Parathyroid adenoma (tissue), 2 donors: Measurements from ENCODE around the gene PRICKLE1.

Experiments used
- H2AFZ ChIP-seq: fragments of 300-600 bp; sonication (generic); one replicate; pipeline ENCODE4 v1.7.0; 2017; ENCODE audit warnings: antibody characterized with exemption, mild to moderate bottlenecking
- H3K27ac ChIP-seq: fragments of 300-600 bp; sonication (generic); one replicate; pipeline ENCODE4 v1.7.0; 2017
- H3K27me3 ChIP-seq: fragments of 300-600 bp; sonication (generic); one replicate; pipeline ENCODE4 v1.7.0; 2017; ENCODE audit warnings: low read length; ENCODE audit not compliant: control insufficient read depth, insufficient read depth
- H3K36me3 ChIP-seq: fragments of 300-600 bp; sonication (generic); one replicate; pipeline ENCODE4 v1.7.0; 2017; ENCODE audit warnings: low read length; ENCODE audit not compliant: control insufficient read depth, insufficient read depth
- H3K4me1 ChIP-seq: fragments of 300-600 bp; sonication (generic); one replicate; pipeline ENCODE4 v1.7.0; 2017; ENCODE audit warnings: control low read depth
- H3K4me2 ChIP-seq: fragments of 300-600 bp; sonication (generic); one replicate; pipeline ENCODE4 v1.7.0; 2017; ENCODE audit warnings: low read length
- H3K4me3 ChIP-seq: fragments of 300-600 bp; sonication (generic); one replicate; pipeline ENCODE4 v1.7.0; 2017; ENCODE audit warnings: low read depth, low read length
- H3K79me2 ChIP-seq: fragments of 300-600 bp; sonication (generic); one replicate; pipeline ENCODE4 v1.7.0; 2017; ENCODE audit warnings: control low read depth
- H3K9ac ChIP-seq: fragments of 300-600 bp; sonication (generic); one replicate; pipeline ENCODE4 v1.7.0; 2017; ENCODE audit warnings: mild to moderate bottlenecking
- H3K9me3 ChIP-seq: fragments of 300-600 bp; sonication (generic); one replicate; pipeline ENCODE4 v1.7.0; 2017; ENCODE audit warnings: low read length; ENCODE audit not compliant: control insufficient read depth
- TF ChIP-seq, protein P1 (sequence below): fragments of 300-600 bp; sonication (generic); IDR thresholded peaks from one replicate; pipeline ENCODE4 v1.7.0; 2017; ENCODE audit warnings: antibody characterized with exemption, mild to moderate bottlenecking
- donor health status: primary hyperparathyroidism.

The PRICKLE1 gene

DNA sequence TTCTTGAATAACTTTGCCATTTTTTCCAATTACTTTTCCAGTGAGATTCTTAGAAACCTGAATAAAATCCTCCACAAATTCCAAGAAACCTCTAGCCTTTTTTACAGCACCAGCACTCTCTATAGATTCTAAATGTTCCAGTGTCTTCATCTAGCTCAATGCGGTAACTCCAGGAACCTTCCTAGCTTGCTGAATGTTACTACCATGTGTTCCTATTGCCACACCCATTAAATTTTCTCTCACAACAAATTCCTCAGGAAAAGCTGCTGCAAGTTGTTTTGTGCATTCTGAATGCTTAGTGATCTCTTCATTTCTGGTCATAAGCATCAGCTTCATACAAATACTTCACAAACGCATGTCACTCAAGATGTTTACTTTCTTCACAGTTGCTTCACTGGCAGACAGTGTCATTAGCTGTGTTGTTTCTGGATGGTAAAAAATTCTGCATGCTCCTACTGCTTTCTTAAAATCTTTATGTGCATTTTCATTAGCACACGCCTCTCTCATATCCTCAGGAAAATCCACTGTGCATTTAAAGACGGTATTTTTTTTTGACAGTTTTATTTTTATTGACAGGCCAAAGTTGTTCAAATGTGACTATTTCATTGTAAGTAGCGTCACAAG lies 156.9 kb downstream of the PRICKLE1 start:
- TF ChIP-seq, protein P1, sequence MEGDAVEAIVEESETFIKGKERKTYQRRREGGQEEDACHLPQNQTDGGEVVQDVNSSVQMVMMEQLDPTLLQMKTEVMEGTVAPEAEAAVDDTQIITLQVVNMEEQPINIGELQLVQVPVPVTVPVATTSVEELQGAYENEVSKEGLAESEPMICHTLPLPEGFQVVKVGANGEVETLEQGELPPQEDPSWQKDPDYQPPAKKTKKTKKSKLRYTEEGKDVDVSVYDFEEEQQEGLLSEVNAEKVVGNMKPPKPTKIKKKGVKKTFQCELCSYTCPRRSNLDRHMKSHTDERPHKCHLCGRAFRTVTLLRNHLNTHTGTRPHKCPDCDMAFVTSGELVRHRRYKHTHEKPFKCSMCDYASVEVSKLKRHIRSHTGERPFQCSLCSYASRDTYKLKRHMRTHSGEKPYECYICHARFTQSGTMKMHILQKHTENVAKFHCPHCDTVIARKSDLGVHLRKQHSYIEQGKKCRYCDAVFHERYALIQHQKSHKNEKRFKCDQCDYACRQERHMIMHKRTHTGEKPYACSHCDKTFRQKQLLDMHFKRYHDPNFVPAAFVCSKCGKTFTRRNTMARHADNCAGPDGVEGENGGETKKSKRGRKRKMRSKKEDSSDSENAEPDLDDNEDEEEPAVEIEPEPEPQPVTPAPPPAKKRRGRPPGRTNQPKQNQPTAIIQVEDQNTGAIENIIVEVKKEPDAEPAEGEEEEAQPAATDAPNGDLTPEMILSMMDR: no peak
- Histone ChIP-seq H3K4me3 (no peak overlapping the region), H3K9ac (no peak overlapping the region), H3K4me1 (no peaks in the 10 kb centered on the region), H2AFZ (no peak overlapping the region), H3K79me2 (no peaks in the 10 kb centered on the region), H3K4me2 (no peak overlapping the region), H3K27me3 (no peaks in the 10 kb centered on the region), H3K9me3 (no peaks in the 10 kb centered on the region), H3K36me3 (no peaks in the 10 kb centered on the region), H3K27ac (no peak overlapping the region)

DNA sequence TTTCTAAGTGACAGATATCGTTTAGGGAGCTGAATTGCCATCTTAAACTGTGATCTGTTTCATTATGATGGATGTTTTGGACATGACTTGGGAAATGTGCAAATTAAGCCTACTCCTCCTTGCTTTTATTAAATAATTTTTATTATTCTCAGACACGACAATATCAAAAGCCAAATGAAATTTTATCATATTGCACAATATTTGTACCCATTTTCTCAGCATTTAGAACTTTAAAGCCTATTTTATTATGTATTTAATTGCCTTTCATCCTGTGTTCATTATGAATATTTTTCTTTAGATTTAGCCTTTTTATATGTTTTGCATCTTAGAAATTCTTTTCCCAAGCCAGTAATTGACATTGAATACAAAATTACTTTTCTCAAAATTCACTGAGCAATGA lies 160.7 kb downstream of the PRICKLE1 start:
- TF ChIP-seq, protein P1: no peak
- H3K4me2 ChIP-seq: no peak overlapping the region
- no peak overlapping the region for H3K9ac ChIP-seq
- no peak overlapping the region for H3K27ac ChIP-seq
- H3K4me1 ChIP-seq: no peaks in the 10 kb centered on the region
- no peaks in the 10 kb centered on the region for H3K27me3 ChIP-seq
- H3K9me3 ChIP-seq: no peaks in the 10 kb centered on the region
- H3K36me3 ChIP-seq: no peaks in the 10 kb centered on the region
- H3K4me3 ChIP-seq: no peak overlapping the region
- H2AFZ ChIP-seq: no peak overlapping the region
- no peaks in the 10 kb centered on the region for H3K79me2 ChIP-seq

DNA sequence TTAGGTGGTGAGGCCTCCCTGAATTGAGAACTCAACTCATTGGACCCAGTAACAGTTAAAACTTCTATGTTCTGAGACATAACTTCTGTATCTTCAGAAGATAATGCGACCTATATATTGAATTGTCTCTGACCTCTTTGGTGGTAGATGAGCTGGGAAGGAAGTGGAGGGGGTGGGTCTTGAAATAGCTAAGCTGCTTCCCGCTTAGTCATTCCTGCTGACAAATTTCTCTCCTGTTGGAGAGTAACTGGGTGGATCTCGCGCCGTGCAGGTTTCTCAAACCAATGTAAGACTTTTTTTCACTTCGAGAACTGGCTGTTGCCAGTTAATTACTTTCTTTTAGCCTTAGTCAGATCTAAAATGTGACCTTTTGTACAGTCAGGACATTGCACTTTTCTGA lies 162.8 kb downstream of the PRICKLE1 start:
- TF ChIP-seq, protein P1: no peak

DNA sequence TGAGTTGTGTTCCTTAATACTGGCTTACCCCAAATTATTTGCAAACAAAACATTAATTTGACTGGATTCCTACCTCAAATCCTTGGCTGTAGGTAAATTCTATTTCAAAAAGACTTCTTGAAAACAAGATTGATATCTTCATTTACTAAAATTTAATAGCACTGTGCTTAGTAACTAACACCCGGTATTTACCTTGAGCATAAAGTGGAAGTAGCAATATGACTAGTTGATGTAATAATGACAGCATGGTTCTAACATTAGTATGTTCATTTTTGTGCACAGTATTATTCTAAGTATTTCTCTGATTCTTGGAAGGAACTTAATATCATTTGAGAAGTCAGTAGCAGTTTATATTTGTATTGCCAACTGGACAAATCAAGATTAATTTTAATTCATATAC lies 166.8 kb downstream of the PRICKLE1 start:
- Histone ChIP-seq H3K27me3 (no peaks in the 10 kb centered on the region), H3K79me2 (no peaks in the 10 kb centered on the region), H3K4me1 (peaks cover 8% of the 10 kb centered on the region), H3K4me2 (no peak overlapping the region), H3K36me3 (no peaks in the 10 kb centered on the region), H2AFZ (no peak overlapping the region), H3K9me3 (no peaks in the 10 kb centered on the region), H3K27ac (no peak overlapping the region), H3K9ac (no peak overlapping the region), H3K4me3 (no peak overlapping the region)
- TF ChIP-seq, protein P1: no peak

More for the DNA sequence above, 162.8 kb downstream of the PRICKLE1 start:
- Histone ChIP-seq H3K4me2 (no peak overlapping the region), H3K4me3 (no peak overlapping the region), H3K27ac (no peak overlapping the region), H3K79me2 (no peaks in the 10 kb centered on the region), H3K9me3 (no peaks in the 10 kb centered on the region), H3K27me3 (no peaks in the 10 kb centered on the region), H3K4me1 (peaks cover 7% of the 10 kb centered on the region), H2AFZ (no peak overlapping the region), H3K36me3 (no peaks in the 10 kb centered on the region), H3K9ac (no peak overlapping the region)
